Right lung (tissue), 5 donors: ENCODE measurements around the gene PPARG. TPM values are rescaled to one million over a fixed set of nuclear protein-coding genes. Genes with fewer than 3 reads are reported as not detected.
"Not testable (repeated sequence)": the region's sequence is repeated elsewhere in the genome, so short reads cannot be mapped to it uniquely, and the experiment has no call there.

Source experiments
- DNase-seq, 2 donors: peaks; one replicate each; pipeline ENCODE4 v3.0.0-alpha.2; 2013
- polyA plus RNA-seq, 5 donors: library from polyadenylated mRNA; unstranded; fragments of 120-200 nt; gene quantifications; one replicate each; pipeline versions ENCODE4 v1.2.1 to v1.2.3, GENCODE V29; 2013; ENCODE audit warnings: inconsistent platforms in 1 of 5, low replicate concordance in 1 of 5; ENCODE audit not compliant: insufficient read length in 5 of 5, insufficient read depth in 1 of 5

The PPARG gene
- polyA plus RNA-seq, 5 donors, result 2.3 to 7.9 (median 4.5) TPM

DNA sequence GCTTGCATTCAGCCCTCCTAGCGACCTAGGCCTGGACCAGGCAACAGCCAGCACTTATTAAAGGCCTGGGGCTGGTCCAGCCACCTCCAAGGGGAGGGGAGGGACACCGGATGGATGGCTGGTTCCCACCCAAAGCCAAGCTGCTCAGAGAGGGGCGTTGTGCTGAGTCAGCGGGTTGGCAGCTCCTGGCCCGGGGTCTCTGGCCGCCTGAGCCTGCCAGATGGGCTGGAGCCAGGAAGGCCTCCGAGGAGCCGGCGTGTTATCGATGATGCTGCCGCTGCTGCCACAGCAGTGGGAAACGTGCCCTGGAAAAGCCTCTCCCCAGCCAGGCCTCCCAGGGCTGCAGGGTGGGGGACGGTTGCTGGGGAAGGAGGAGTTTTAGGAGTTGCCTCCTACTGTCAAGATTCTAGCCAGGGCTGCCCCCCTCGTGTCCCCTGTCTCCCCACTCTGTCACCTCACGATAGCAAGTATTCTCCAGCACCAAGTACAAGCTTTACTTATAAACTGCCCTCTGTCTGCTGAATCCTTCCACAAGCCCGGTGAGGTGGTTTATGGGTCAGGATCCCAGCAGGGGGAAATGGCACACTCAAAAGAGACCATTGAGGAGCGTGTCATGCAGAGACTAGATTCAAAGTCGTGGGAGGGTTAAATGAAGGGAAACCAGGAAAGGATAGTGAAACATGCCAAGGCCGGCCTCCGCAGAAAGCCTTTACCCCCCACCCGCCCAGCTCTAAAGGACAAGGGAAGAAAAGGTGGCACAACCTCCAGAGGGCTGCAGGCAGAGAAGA lies 152.3 kb downstream of the PPARG start:
- DNase-seq, result peak; percentile 94

DNA sequence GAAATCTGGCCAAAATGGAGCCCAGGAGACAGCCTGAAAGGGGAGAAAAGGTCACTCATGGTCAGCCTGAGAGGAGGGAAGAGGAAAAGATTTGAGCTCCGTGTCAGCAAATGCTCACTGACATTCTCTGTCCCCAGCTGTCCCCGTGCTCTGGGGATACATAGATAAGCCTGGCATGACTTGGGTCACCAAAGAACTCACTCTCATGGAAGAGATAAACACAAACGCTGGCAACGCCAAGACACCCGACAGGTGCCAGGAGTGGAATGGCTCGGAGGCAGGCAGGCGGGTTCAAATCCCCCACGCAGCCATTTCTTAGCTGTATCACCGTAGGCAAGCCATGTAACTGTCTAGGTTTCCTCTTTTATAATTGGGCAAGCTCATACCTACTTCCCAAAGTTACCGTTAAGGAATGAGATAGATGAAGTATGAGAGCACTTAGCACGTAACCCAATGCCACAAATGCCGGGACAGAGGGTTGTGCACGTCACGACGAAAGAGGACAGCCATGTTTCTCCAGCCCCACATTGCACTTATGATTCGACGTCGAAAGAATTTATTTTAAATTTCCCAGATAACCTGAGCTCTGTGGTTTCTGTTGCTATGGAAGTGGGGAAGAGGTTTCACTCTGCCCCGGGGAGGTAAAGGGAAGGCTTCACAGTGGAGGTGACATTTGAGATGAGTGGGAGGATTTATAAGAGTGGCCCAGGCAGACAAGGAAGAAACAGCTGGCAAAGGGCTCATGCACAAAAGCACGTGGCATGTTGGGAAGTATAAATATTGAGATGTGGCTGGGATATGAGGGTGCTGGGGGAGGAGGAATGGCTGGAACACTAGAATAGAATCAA lies 154.0 kb downstream of the PPARG start:
- no peak for DNase-seq

DNA sequence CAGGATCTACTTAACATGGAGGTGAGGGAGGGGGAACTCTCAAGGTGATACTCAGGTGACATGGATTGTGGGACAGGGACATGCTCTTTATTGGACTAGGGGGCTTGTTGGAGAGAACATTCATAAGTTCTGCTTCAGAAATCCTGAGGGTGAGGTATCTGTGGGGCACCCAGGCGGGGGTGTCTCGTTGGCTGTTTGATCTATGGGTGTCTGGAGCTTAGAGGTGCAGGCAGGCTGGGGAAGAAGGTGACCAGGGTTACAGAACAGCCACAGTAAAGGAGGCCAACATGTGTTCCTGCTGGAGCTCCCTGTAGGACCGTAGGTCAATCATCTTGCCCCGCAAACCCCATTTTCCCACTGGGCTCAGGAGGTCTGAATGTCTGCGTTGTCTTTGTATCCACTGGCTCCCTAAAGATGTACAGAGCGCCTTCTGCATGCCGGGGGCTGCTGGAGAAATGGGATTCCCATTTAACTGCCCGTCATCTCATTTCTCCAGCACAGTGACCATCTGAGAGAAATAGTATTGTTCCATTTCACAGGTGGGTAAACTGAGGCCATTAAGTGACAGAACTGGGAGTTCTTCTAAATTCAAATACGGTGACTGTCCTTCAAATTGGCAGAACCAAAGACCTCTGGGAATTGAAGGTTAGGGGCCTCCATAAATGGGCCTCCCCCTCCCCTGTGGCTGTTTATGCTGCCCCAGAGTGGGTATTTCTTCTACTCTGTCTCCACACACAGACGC lies 155.1 kb downstream of the PPARG start:
- DNase-seq, result no peak

DNA sequence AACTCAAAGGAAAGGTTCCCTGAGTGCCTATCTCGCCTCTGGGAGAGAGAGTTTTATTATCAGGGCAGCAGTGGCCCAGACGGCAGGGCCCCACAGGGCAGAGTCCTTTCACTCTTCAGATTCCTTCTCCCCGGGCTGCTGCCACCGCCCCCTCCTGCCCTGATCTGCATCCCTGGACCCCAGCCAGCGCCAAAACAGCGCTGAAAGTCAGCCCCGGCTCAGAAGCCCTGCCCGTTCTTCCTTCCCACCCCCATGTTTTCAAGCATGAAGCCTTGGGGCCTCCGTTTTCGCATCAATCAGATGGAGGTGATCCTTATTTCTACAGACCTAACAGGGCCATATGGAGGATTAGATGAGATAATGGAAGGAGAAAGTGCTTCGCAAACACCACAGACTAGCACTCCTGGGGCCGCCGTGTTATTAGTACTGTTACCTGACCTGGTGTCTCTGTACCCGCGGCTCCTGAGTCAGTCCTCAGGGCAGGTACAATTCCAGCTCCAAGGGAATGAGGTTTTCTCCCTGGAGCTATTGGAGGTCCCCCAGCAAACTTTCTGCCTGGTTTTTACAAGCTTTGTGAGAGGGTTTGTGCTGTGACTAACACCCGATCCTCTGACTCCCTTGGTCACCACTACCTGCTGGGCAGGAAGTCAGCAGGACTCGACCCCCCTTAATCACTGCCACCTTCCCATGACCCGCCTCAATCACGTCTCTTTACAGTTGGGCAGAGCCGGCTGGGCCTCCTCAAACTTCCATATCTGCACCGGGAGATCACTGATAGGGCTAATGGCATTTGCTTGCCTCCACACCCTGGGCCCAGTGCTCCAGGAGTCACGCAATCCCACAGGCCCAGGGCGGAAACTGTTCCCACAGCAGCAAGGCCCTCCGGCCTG lies 156.0 kb downstream of the PPARG start:
- DNase-seq, result peak in 1 of 2 donors; percentile 36

DNA sequence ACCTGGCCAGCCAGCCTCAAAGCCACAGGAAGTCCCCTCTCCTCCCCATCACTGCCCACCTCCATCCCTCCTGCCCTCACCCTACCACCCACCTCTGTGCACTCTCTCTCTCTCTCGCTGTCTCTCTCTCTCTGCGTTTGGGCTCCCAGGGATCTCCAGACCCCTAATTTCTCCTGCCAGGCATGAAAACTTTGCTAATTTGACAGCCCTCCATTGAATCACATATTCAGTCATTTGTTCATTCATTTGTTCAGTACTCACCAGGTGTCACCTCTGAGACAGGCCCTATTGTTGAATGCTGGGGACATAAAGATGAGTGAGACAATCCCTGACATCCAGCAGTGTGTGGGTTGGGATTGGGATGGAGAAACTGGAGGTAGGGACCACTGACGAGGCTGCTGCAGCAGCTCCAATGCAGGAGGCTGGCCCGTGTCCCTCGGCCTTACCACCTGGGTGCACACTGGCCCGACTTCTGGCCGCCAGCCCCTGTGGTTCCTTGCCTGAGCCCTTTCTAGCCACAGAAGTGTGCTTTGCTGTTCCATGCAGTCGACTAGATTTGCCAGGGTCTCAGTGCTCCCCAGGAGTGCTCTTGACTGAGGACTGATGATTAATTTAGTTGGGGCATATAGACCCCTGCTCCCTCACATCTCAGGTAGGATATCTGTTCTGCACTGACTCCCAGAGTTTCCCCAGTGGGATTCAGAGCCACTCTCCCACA lies 156.8 kb downstream of the PPARG start:
- no peak for DNase-seq

DNA sequence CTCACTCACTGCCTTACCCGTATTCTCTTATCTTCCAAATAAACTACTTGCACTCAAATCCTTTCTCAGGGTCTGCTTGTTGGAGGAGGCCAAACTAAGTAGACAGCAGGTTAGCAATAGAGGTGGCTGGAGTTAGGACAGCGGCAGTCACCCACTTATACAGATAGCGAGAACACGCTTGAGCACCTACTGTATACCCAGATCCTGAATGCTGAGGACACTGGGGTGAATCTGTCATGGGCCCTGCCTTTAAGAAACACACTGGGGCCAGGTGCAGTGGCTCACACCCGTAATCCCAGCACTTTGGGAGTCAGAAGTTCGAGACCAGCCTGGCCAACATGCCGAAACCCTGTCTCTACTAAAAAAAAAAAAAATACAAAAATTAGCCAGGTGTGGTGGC lies 157.4 kb downstream of the PPARG start:
- no peak for DNase-seq

DNA sequence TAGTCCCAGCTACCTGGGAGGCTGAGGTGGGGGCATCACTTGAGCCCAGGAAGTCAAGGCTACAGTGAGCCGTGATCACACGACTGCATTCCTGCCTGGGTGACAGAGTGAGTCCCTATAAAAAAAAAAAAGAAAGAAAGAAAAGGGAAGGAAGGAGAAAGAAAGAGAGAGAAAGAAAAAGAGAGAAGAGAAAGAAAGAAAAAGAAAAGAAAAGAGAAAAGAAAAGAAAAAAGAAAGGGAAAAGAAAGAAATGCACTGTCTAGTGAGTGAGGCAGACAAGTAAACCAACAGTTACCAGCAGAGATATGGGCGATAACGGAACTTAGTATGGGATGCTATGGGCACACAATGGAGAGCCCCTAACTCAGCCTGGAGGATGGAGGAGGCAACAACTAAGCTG lies 158.2 kb downstream of the PPARG start:
- no peak for DNase-seq

DNA sequence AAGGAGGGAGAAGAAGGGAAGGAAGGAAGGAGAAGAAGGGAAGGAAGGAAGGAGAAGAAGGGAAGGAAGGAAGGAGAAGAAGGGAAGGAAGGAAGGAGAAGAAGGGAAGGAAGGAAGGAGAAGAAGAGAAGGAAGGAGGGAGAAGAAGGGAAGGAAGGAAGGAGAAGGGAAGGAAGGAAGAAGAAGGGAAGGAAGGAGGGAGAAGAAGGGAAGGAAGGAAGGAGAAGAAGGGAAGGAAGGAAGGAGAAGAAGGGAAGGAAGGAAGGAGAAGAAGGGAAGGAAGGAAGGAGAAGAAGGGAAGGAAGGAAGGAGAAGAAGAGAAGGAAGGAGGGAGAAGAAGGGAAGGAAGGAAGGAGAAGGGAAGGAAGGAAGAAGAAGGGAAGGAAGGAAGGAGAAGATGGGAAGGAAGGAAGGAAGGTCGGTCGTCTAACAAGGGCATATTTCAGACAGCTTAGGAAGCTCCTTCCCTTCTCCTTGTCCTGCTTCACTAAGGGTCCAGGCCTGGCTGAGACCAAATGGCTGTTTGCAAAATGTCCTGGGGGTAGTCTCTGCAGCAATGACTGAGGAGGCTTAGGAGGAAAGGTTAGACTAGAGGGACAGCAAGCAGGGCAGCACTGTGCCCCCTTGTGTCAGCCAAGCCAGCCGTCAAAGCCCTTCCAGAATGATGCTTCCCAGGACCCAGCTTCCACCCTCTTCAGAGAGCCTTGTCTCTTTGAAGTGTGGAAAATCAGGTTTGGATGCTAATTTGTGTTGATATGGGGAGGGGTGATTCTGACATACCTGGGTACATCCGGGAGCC lies 159.7 kb downstream of the PPARG start:
- not testable (repeated sequence) for DNase-seq

DNA sequence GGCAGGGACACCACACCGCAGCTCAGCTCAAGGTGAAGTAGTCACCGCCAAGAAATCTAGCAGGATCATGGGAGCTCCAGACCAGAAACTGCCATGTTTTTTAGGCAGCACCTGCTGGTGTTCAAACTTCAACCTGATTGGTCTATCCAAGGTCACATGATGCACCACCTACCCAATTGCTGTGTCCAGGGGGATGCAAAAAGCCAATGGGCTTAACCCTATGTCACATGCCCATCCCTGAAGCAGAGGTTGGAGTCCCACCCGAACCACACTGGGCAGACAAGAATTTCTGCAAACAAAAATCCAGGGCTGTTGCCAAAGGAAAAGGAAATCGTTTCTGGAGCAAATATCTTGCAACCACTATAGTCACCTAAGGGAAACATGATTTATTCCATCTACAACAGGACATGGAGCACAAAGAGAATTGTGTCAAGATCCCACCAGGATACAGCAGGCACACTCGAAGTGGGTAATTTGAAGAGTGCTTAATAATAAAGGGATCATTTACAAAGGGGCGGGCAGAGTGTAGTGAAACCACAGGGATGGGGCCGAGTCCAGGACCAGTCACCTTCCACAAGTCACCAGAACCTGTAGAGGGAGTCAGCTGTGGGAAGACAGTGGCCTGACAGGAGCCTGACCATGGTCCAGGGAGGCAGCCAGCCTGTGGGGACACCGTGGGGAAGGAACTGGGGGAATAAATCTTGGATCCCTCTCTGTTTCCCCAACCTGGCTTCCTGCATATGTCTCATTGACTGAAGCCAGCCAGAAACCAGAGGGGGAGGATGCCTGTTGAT lies 161.2 kb downstream of the PPARG start:
- DNase-seq, result no peak

DNA sequence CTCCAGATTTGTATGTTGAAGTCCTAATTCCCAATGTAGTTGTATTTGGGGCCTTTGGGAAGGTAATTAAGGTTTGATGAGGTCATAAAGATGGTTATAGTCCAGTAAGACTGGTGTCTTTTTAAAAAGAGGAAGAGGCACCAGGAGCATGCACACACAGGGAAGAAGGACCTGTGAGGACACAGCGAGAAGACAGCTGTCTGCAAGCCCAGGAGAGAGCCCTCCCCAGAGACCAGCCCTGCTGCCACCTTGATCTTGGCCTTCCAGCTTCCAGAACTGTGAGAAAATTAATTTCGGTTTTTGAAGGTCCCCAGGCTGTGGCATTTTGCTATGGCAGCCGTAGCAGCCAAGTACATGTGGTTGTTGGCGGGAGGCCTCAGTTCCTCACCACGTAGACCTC lies 162.6 kb downstream of the PPARG start:
- DNase-seq, result no peak

DNA sequence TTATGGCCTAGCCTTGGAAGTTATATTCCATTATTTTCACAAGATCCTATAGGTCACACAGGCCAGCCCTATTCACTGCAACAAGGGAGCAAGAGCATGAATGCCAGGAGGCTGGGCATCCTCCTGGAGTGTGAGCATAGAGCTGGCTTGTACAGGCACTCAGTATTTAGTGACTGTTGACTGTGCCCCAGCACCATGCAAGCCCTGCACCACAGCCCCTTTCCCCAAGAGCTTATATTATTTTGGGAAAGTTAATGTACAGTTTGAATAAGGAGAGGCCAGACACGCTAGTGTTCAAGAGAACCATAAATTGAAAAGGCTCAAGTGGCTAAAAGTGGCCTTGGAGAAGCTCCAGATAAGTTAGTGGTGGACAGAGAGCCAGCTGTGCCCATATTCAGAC lies 163.1 kb downstream of the PPARG start:
- no peak for DNase-seq

DNA sequence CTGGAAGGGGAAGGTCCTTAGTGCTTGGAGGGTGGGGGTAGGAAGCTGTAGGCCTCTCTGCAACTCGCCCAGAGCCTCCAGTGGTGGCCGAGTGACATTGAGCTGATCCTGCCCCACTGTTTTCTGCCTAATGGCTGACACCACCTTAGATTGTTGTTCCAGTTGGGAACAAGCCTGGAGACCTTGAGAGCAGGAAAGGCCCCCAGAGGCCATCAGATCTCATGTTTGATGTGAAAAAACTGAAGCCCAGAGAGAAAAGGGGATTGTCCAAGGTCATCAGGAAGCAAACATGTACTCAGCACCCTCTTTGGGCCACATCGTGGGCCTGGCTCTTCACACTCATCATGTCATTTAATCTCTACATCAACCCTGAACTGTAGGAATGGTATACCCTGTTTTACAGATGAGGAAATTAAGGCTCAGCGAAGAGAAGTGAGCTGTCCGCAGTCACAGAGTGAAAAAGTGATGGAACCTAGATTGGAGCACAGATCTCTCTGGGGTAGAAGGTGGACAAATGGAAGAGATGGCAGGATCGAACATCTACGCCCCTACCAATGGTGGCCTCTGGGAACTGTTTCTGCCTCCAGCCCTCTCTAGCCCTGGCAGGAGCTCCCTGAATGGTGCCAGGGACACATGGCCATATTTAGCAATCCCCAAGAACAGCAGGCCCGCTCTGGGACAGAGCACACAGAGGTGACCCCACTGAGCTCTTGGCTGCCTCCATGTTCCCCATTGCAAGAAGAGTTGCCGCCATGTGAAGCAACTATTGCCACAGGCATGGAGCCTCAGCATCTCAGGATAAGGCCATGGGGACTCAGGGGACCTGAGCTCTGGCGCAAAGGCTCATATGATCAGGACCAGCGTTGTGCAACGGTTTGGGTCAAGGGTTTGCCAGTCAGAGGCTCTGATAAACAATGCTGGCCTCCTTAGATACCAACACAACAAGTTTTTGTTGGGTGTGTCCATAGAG lies 163.8 kb downstream of the PPARG start:
- no peak for DNase-seq

DNA sequence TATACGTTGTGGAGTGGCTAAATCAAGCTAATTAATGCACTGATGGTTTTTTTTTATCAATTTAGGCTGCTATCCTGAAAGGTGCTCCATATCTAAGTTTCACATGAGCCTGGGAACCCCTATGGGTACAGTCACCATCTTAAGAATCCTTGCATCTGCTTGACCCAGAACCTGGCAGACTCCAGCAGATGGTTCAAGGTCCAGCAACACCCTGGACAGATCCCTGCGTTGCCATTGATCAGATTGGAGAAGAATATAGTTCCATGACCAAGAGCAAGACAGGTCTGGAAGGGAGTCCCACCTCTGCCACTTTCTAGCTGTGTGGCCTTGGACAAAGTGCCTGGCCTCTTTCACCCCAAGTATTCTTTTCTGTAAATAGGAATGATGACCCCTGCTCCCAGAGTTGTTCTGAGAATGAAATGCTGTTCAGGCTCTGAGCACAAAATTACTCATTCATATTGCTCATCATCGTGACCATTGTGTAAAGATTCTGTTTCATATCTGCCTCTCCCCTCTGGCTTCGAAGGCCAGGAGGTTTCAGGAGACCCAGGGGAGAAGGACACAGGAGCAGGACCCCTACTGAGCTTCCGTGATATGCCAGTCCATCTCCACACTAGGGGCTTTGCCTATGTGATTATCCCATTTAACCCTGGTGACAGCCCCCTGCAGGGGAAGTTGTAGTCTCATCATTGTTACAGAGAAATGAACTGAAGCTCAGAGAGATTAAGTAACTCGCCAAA lies 165.4 kb downstream of the PPARG start:
- no peak for DNase-seq

DNA sequence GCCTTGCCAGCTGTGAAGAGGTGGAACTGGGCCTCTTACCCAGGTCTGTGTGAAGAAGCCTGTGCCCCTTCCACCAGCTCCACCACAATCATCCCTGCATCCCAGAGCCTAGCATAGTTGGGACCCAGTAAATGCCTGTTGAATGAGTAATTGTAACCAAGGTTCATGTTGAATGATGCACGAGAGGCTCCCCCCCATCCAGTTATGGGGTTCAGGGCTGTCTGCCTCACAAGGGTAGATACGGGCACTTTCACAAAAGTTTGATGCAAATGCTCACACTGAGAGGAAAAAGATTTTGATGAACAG lies 165.9 kb downstream of the PPARG start:
- DNase-seq, result no peak

DNA sequence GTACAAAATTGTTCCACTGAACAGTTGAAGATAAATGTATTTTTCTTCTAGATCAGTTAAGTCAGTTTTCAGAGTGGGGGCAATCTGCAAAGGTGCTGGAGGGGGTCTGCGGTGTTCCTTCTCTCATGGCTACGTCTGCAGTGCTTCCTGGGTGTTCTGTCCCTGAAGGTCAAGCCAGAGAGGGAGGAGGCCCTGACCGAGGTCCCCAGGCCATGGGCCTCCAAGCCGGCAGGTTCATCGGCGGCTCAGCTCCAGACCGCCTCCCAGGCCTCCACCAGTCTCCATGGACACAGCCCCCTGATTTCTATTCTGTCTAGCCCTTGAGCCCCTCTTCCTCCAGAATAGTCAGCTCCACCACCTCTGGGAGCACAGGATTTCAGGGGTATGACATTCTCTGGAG lies 166.9 kb downstream of the PPARG start:
- DNase-seq, result no peak

DNA sequence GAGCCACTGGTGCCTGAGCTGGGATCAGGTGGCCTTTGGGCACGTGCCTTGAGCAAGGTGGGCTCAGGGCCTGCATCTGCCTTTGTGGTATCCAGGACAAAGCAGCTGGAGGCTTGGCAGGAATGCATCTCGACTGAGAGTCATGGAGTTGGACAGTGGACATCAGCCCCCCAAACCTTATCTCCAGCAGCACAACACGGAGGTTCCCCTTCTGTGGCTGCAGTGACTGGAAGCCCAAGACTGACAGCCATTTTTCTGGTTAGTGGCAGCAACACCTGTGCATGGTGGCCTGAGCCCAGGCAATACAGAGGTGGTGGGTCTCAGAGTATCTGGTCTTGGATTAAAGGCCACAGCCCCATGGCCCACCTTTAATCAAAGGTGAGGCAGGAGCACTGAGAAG lies 167.6 kb downstream of the PPARG start:
- no peak for DNase-seq

DNA sequence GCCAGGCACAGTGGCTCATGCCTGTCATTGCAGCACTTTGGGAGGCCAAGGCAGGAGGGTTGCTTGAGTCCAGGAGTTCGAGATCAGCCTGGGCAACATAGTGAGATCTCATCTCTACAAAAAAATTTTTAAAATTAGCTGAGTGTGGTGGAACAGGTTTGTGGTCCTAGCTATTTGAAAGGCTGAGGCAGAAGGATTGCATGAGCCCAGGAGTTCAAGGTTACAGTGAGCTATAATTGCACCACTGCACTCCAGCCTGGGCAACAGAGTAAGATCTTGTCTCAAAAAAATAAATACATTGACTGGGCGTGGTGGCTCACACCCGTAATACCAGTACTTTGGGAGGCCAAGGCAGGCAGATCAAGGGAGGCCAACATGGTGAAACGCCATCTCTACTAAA lies 168.5 kb downstream of the PPARG start:
- DNase-seq, result not testable (repeated sequence)
